AG09319 (cell line): ENCODE measurements around the gene NCBP3.

Experiments used
- DNase-seq: peaks from one replicate; pipeline ENCODE4 v3.0.0-alpha.2; 2010; ENCODE audit warnings: low read depth; ENCODE audit errors: extremely low read depth
- TF ChIP-seq, protein P1 (sequence below): IDR thresholded peaks from 2 replicates; pipeline ENCODE4 v1.5.1; 2011; ENCODE audit warnings: low read depth, mild to moderate bottlenecking, inconsistent platforms, low read length, moderate library complexity

NCBP3 gene

DNA sequence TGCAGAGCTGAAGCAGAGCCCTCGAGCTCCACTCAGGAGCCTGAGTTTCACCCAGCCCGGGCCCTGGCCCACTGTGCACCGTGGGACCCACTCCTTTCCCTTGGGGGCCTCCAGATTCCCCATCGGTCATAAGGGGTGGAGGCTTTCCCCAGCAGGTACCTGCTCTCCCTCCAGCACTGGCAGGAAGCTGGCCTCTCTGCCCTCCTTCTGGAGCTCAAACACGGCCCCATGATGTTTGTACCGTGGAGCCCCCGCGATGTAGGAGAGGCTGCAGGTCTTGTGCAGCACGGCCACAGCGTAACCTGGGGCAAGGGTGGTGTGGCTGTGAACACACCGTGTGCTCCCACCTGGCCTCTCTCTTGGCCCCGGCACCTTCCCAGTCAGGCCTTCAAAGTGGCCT is 92.4 kb downstream of the NCBP3 start:
- TF ChIP-seq, protein P1, sequence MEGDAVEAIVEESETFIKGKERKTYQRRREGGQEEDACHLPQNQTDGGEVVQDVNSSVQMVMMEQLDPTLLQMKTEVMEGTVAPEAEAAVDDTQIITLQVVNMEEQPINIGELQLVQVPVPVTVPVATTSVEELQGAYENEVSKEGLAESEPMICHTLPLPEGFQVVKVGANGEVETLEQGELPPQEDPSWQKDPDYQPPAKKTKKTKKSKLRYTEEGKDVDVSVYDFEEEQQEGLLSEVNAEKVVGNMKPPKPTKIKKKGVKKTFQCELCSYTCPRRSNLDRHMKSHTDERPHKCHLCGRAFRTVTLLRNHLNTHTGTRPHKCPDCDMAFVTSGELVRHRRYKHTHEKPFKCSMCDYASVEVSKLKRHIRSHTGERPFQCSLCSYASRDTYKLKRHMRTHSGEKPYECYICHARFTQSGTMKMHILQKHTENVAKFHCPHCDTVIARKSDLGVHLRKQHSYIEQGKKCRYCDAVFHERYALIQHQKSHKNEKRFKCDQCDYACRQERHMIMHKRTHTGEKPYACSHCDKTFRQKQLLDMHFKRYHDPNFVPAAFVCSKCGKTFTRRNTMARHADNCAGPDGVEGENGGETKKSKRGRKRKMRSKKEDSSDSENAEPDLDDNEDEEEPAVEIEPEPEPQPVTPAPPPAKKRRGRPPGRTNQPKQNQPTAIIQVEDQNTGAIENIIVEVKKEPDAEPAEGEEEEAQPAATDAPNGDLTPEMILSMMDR, result no peak
- DNase-seq, result no peak
